Breast epithelium (tissue), 3 donors: ENCODE data around the gene RNF39.

Experiments used
- POLR2A ChIP-seq: fragments of 450-650 bp; IDR thresholded peaks from one replicate; pipeline ENCODE4 v1.6.1; 2016; ENCODE audit warnings: antibody characterized with exemption, mild to moderate bottlenecking, moderate library complexity
- TF ChIP-seq, protein P1 (sequence below), 3 donors: fragments of 450-650 bp; IDR thresholded peaks; one replicate each; pipeline ENCODE4 v1.5.1; 2016 to 2017; ENCODE audit warnings: antibody characterized with exemption in 3 of 3, mild to moderate bottlenecking in 3 of 3, moderate library complexity in 3 of 3

DNA sequence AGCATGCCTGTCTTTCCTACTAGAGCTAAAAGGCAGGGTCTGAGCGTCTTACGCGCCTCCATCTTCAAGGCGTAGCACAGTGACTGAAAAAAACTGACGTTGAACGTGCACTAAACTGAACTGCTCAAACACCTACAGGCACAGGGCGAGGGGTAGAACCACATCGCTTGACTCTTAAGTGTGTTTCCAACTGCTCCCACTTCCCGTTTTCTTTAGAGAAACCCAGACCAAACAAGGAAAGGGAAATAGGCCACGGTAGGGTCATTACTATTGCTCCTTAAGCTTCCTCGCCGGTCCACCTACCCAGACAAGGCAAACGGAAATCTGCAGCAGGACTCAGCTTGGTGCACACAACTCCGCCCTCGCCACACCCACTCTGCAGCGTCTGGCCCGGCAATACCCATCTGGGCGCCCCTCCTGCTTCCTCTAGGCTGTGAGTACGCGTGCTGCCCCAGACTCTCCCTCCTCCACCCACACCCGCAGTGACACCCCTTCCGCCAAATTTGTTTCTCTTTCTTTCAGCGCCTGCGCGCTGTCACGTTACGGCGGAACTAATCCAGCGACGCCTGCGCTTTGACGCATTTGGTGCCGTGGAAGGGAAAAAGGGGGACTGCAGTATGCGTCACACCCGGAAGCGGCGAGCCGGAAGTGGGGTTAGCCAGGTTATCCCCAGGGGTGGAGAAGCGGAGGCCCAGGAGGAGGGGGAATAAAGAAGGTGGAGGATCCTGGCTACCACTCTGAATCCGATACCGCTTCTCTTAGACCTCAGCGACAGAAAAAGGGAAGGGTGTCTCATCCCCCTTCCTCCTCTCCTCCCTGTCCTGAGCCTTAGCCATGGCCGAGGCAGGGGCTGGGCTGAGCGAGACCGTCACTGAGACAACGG is 8.8 kb downstream of the RNF39 start, which contains the start of gene PPP1R11:
- peak; percentile 46 for TF ChIP-seq POLR2A
- TF ChIP-seq, protein P1, sequence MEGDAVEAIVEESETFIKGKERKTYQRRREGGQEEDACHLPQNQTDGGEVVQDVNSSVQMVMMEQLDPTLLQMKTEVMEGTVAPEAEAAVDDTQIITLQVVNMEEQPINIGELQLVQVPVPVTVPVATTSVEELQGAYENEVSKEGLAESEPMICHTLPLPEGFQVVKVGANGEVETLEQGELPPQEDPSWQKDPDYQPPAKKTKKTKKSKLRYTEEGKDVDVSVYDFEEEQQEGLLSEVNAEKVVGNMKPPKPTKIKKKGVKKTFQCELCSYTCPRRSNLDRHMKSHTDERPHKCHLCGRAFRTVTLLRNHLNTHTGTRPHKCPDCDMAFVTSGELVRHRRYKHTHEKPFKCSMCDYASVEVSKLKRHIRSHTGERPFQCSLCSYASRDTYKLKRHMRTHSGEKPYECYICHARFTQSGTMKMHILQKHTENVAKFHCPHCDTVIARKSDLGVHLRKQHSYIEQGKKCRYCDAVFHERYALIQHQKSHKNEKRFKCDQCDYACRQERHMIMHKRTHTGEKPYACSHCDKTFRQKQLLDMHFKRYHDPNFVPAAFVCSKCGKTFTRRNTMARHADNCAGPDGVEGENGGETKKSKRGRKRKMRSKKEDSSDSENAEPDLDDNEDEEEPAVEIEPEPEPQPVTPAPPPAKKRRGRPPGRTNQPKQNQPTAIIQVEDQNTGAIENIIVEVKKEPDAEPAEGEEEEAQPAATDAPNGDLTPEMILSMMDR (IDR thresholded peaks at IDR 0.05): no peak
